Measurements from ENCODE around the gene CALML6.

CALML6 gene

GRCh38 chr1:1920608-1921458 lies 5.8 kb downstream of the CALML6 start:
- Histone ChIP-seq H3K27ac (ENCODE audit: low read depth, low read length) (no peak overlapping the region), H2AFZ (ENCODE audit: low read length, unreplicated experiment) (no peak overlapping the region), H3K4me3 (ENCODE audit: low read depth, low read length) (no peak overlapping the region), H3K36me3 (ENCODE audit: insufficient read depth, low read length) (no peaks in the 10 kb centered on the region), H3K79me2 (ENCODE audit: control insufficient read depth, insufficient read depth, low read length, unreplicated experiment) (no peaks in the 10 kb centered on the region), H3K4me1 (ENCODE audit: control insufficient read depth, insufficient read depth, low read length, unreplicated experiment) (peaks cover 4% of the 10 kb centered on the region), H3K27me3 (ENCODE audit: insufficient read depth, low read length) (peaks cover 6% of the 10 kb centered on the region; the same call in 1 of the 2 replicates)

DNA sequence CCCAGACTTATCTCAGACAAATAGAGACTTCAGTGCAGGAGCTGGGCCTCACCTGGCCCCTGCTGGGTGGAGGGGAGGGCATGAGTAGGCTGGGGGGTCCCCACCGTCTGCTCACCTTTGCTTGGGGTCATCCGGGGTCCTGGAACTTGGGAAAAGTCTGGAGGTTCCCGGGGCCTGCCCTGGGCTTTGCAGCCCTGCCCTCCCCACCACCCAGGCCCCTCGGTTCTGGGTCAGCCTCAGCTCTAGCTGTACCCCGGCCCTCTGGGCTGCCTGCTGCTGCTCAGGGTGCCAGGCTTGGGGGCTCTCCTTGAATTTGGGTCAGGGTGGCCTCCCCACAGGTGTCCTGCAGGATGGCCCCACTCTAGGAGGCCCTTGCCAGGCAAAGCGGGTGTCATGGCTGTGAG lies 6.4 kb downstream of the CALML6 start:
- Histone ChIP-seq H3K4me3 (ENCODE audit: low read depth, low read length) (no peak overlapping the region), H3K79me2 (ENCODE audit: control insufficient read depth, insufficient read depth, low read length, unreplicated experiment) (no peaks in the 10 kb centered on the region), H3K27me3 (ENCODE audit: insufficient read depth, low read length) (peaks cover 6% of the 10 kb centered on the region; the same call in 1 of the 2 replicates), H3K36me3 (ENCODE audit: insufficient read depth, low read length) (no peaks in the 10 kb centered on the region), H3K27ac (ENCODE audit: low read depth, low read length) (no peak overlapping the region), H2AFZ (ENCODE audit: low read length, unreplicated experiment) (no peak overlapping the region), H3K4me1 (ENCODE audit: control insufficient read depth, insufficient read depth, low read length, unreplicated experiment) (peaks cover 4% of the 10 kb centered on the region)

DNA sequence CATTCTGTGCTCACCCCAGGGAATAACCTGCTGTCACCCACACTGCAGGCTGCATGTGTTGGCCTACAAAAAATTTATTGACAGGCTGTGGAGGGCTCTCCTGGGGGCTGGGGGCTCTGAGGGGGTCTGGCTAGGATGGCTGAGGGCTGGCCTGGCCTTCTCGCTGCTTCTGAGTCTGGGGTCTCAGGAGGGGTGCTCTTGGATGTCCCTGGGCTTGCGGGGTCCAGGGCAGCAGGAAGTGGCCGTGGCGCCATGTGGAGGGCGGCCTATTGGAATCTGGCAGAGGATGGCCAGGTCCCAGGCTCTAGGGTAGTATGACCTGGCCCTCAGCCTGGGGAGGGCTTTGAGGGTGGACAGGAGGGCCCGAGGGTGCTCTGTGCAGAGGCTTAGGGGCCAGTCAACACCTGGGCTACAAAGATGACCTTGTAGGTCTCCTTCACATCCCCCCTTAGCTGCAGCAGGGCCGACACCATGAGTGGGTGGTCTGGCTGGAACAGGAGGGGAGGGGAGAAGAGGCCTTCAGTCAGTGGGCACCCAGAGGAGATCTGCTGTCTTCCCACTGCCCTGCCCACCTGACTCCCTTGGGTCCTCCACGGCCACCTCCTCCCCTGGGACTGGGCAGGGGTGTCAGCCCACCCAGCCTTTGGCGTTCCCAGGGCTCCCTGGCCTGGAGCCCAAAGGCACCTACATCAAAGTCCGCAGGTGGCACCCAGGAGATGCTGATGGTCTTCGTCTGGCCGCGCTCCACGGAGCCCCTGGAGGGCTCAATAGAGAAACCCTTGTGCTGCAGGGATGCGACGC lies 7.0 kb downstream of the CALML6 start:
- no peaks in the 10 kb centered on the region for H3K36me3 ChIP-seq (ENCODE audit: insufficient read depth, low read length)

GRCh38 chr1:1922702-1922955 lies 7.6 kb downstream of the CALML6 start:
- Histone ChIP-seq H3K4me1 (ENCODE audit: control insufficient read depth, insufficient read depth, low read length, unreplicated experiment) (peaks cover 4% of the 10 kb centered on the region), H2AFZ (ENCODE audit: low read length, unreplicated experiment) (no peak overlapping the region), H3K4me3 (ENCODE audit: low read depth, low read length) (no peak overlapping the region), H3K27ac (ENCODE audit: low read depth, low read length) (no peak overlapping the region), H3K27me3 (ENCODE audit: insufficient read depth, low read length) (peaks cover 6% of the 10 kb centered on the region; the same call in 1 of the 2 replicates), H3K36me3 (ENCODE audit: insufficient read depth, low read length) (no peaks in the 10 kb centered on the region), H3K79me2 (ENCODE audit: control insufficient read depth, insufficient read depth, low read length, unreplicated experiment) (no peaks in the 10 kb centered on the region)

More for the DNA sequence above, 7.0 kb downstream of the CALML6 start:
- H3K27me3 ChIP-seq (ENCODE audit: insufficient read depth, low read length) = peaks cover 6% of the 10 kb centered on the region; the same call in 1 of the 2 replicates
- H2AFZ ChIP-seq (ENCODE audit: low read length, unreplicated experiment) = no peak overlapping the region
- no peak overlapping the region for H3K27ac ChIP-seq (ENCODE audit: low read depth, low read length)
- no peaks in the 10 kb centered on the region for H3K79me2 ChIP-seq (ENCODE audit: control insufficient read depth, insufficient read depth, low read length, unreplicated experiment)
- H3K4me1 ChIP-seq (ENCODE audit: control insufficient read depth, insufficient read depth, low read length, unreplicated experiment) = peaks cover 4% of the 10 kb centered on the region
- no peak overlapping the region for H3K4me3 ChIP-seq (ENCODE audit: low read depth, low read length)

DNA sequence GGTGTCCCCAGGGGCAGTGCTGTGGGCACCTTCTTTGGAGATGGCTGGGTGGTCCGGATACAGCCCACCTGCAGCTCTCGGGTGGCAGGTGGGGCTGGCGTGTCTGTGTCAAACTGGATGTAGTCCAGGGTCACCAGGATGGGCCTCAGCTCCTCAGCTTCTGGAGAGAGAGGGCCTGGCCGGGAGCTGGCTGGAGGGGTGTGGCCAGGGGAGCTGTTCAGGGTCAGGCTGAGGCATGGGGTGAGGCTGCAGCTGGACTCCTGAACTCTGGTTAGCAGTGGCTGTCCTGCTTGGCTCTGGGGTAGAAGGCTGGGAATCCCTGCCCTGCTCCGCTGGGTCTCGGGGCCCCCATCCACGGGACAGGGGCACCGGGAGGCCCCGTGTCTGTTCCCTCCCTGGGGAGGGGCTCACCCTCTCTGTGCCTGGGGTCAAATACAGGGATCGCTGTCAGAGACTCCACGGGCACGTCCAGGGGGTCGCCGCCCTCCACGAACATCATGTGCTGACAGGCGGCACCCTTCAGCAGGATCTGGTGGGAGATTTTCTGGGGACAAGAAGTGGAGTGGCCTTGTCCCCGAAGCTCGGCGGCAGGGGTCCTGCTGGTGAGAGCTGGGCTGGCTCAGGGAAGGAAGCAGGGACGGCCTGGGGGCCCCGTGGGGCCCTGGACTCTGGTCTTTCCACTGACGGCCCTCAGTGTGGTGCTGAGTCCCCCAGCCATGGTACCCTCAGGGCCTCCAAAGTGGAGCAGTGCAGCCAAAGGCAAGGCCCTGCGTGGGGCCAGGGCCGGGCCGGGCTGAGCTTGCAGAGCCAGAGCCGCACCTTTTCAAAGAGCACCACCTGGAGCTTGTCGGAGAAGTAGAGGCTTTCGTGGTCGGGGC lies 8.1 kb downstream of the CALML6 start:
- H3K27ac ChIP-seq (ENCODE audit: low read depth, low read length) = no peak overlapping the region
- H3K27me3 ChIP-seq (ENCODE audit: insufficient read depth, low read length) = peaks cover 3% of the 10 kb centered on the region; the same call in 1 of the 2 replicates
- H3K4me1 ChIP-seq (ENCODE audit: control insufficient read depth, insufficient read depth, low read length, unreplicated experiment) = peaks cover 4% of the 10 kb centered on the region
- no peak overlapping the region for H3K4me3 ChIP-seq (ENCODE audit: low read depth, low read length)
- H2AFZ ChIP-seq (ENCODE audit: low read length, unreplicated experiment) = no peak overlapping the region
- H3K36me3 ChIP-seq (ENCODE audit: insufficient read depth, low read length) = no peaks in the 10 kb centered on the region
- no peaks in the 10 kb centered on the region for H3K79me2 ChIP-seq (ENCODE audit: control insufficient read depth, insufficient read depth, low read length, unreplicated experiment)

DNA sequence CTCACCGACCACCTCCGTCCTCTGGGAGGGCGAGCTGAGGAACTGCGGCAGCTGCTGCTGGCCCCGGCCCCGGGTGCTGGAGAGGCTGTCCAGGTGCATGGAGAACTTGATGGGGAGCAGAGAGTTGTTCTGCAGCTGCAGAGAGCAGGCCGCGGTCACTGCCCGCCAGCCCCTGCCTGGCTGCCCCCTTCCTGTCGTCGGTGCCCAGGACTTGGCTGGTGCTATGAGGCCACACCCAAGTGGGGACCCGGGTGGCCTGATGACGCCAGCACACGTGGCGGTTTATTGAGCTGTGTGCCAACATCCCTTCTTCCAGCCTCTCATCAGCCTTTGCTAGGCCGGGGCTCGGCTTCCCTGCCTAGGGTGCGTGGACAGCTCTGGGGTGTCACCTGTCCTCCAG lies 9.3 kb downstream of the CALML6 start:
- H3K4me3 ChIP-seq (ENCODE audit: low read depth, low read length) = no peak overlapping the region
- H3K79me2 ChIP-seq (ENCODE audit: control insufficient read depth, insufficient read depth, low read length, unreplicated experiment) = no peaks in the 10 kb centered on the region
- no peaks in the 10 kb centered on the region for H3K4me1 ChIP-seq (ENCODE audit: control insufficient read depth, insufficient read depth, low read length, unreplicated experiment)
- no peak overlapping the region for H2AFZ ChIP-seq (ENCODE audit: low read length, unreplicated experiment)
- no peaks in the 10 kb centered on the region for H3K36me3 ChIP-seq (ENCODE audit: insufficient read depth, low read length)
- H3K27ac ChIP-seq (ENCODE audit: low read depth, low read length) = no peak overlapping the region
- no peaks in the 10 kb centered on the region for H3K27me3 ChIP-seq (ENCODE audit: insufficient read depth, low read length)

DNA sequence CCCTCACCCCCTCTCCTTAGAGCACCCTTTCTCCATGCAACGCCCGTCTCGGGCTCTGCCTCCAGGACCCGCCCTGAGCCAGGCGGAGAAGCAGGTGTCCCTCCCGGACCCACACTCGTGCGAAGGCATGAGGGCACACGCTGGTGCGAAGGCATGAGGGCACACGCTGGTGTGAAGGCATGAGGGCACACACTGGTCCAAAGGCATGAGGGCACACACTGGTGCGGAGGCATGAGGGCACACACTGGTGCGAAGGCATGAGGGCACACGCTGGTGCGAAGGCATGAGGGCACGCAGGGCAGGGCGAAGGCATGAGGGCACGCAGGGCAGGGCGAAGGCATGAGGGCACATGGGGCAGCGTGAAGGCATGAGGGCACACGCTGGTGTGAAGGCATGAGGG lies 9.8 kb downstream of the CALML6 start:
- Histone ChIP-seq H3K4me3 (ENCODE audit: low read depth, low read length) (no peak overlapping the region), H3K4me1 (ENCODE audit: control insufficient read depth, insufficient read depth, low read length, unreplicated experiment) (no peaks in the 10 kb centered on the region), H3K36me3 (ENCODE audit: insufficient read depth, low read length) (no peaks in the 10 kb centered on the region), H3K79me2 (ENCODE audit: control insufficient read depth, insufficient read depth, low read length, unreplicated experiment) (no peaks in the 10 kb centered on the region), H3K27me3 (ENCODE audit: insufficient read depth, low read length) (no peaks in the 10 kb centered on the region), H2AFZ (ENCODE audit: low read length, unreplicated experiment) (no peak overlapping the region), H3K27ac (ENCODE audit: low read depth, low read length) (no peak overlapping the region)

GRCh38 chr1:1925437-1926345 lies 10.6 kb downstream of the CALML6 start:
- Histone ChIP-seq H2AFZ (ENCODE audit: low read length, unreplicated experiment) (no peak overlapping the region), H3K36me3 (ENCODE audit: insufficient read depth, low read length) (no peaks in the 10 kb centered on the region), H3K4me1 (ENCODE audit: control insufficient read depth, insufficient read depth, low read length, unreplicated experiment) (no peaks in the 10 kb centered on the region), H3K27ac (ENCODE audit: low read depth, low read length) (no peak overlapping the region), H3K79me2 (ENCODE audit: control insufficient read depth, insufficient read depth, low read length, unreplicated experiment) (no peaks in the 10 kb centered on the region), H3K4me3 (ENCODE audit: low read depth, low read length) (no peak overlapping the region), H3K27me3 (ENCODE audit: insufficient read depth, low read length) (no peaks in the 10 kb centered on the region)

DNA sequence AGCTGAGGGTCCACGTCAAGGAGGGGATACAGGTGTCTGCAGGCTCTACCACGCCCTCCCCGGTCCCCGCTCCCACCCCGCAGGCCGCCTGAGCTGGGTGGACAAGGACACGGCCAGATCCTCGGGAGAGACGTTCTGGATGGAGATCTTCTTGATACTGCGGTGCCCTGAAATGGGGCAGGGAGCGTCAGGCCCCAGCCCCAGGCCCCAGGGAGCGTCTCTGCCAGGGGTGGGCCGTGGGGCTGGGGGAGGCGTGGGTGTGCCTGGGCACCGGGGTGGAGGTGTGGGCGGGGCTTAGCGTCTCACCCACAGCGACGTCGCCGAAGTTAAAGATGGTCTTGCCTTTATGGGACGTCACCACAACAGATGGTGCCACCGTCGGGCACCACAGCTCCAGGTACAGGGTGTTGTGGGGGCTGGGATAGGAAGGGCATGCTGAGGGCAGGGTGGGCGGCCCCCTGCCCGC lies 11.3 kb downstream of the CALML6 start:
- H3K27me3 ChIP-seq (ENCODE audit: insufficient read depth, low read length) = no peaks in the 10 kb centered on the region
- H3K79me2 ChIP-seq (ENCODE audit: control insufficient read depth, insufficient read depth, low read length, unreplicated experiment) = no peaks in the 10 kb centered on the region
- no peak overlapping the region for H3K27ac ChIP-seq (ENCODE audit: low read depth, low read length)
- no peaks in the 10 kb centered on the region for H3K36me3 ChIP-seq (ENCODE audit: insufficient read depth, low read length)
- H2AFZ ChIP-seq (ENCODE audit: low read length, unreplicated experiment) = no peak overlapping the region
- H3K4me1 ChIP-seq (ENCODE audit: control insufficient read depth, insufficient read depth, low read length, unreplicated experiment) = no peaks in the 10 kb centered on the region
- H3K4me3 ChIP-seq (ENCODE audit: low read depth, low read length) = no peak overlapping the region
